Measurements from ENCODE around the gene EIF3F.

The EIF3F gene

GRCh38 chr11:8023831-8024555 is 36.9 kb downstream of the EIF3F start:
- peak; percentile 53 for DNase-seq

DNA sequence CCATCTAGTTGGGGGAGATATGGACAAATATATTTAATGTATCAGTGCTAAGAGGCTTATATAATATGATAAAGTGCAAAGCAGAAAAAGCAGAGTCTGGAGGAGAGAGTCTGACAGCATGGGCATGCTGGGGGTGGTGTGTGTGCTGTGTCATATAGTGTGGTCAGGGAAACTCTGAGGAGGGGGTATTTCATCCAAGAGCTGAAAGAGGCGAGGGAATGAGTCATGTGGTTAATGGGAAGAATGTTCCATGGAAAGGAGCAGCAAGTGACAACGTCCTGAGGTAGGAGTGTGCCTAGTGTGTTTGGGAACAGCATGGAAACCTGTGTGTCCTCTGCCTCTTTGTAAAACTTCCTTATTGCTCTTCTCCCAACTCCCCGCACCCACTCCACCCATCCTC is 38.0 kb downstream of the EIF3F start:
- DNase-seq, result peak; percentile 64

DNA sequence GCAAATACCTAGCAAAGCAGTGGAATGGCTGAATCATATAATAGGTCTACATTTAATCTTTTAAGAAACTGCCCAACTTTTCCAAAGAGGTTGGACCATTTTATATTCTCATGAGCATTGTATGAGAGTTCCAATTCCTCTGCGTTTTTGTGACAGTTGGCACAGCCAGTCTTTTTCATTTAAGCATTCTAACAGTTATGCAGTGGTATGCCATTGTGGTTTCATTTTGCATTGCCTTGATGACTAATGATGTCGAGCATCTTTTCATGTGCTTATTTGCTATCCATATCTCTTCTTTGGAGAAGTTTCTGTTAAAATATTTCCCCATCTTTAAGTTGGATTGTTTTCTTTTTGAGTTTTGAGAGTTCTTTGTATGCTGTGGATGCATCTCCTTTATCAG is 38.7 kb downstream of the EIF3F start:
- peak; percentile 81 for DNase-seq

- DNase-seq, result no peak
These were observed 39.8 kb downstream of the EIF3F start for GRCh38 chr11:8026982-8027381.

- no peak for DNase-seq
These were observed 41.6 kb downstream of the EIF3F start for GRCh38 chr11:8028766-8029165.

DNA sequence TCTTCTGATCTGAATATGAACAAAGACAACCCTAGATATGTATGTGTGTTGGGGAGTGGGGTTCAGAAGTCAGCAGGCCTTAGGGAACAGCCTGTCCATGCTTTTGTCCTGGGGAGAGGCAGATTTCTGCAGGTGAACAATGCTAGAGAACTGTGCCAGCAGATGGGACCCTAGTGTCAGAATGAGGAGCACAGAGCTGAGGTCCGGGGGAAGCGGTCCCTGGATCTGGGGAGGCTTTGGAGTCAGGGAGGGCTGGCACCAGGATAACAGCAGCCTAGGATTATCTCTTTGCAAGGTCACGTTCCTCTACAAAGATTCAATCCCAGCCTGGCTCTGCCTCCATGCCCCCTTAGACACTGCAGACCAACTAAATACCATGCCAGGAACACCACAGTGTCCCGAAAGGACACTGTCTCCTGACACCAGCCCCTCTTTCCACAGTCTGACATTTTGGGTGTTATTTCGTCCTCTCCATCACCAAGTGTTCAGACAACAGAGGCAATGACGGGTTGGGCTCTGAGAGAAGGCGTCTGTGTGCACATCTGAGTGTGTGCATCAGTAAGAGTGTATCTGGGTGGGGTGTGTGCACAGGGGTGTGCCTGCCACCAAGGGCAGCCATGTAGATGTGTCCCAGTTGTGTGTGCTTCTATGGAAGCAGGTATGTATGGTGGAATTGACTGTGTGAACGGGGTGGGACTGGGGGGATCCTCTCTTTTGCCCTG is 43.5 kb downstream of the EIF3F start:
- DNase-seq, result no peak

DNA sequence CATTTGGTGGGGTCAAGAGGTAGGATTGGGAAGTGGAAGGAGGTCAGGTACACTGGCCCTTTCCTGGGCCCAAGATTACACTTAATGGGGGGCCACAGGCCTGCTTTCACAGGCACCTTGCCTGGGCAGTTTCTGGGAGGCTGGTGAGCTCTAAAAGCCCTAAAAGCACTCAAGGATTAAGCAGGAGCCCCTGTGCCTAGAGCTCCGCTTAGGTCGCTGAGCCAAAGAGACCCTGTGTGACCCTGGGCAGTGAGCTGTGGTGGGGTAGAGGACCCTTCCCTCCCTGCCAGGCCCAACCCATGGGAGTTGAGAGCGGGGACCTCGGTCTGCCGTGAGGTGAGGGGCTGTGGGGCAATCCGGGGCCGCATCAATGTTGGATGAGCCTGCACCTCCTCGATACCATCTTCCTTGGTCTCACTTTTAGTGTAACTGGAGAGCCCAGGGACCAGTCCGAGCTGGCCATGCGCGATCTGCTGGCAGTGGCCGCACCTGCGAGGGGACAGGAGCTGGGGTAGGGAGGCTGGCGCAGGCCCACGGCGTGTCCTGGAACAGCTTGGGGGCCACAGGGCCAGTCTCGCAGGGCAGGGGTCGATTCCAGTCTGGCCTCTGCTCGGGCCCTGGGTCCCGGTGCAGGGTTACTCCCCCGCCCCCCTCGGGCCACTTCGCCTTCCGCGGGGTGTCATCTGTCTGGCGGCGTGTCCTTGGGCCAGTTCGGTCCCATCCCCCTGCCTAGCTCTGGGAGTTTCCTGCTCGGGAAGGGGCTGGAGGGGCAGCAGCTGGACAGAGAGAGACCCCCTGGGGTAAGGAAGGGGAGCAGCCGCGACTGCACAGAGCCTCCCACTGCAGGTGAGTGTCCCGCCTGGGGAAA is 44.3 kb downstream of the EIF3F start:
- no peak for DNase-seq

GRCh38 chr11:8032122-8032521 is 45.0 kb downstream of the EIF3F start:
- no peak for DNase-seq

DNA sequence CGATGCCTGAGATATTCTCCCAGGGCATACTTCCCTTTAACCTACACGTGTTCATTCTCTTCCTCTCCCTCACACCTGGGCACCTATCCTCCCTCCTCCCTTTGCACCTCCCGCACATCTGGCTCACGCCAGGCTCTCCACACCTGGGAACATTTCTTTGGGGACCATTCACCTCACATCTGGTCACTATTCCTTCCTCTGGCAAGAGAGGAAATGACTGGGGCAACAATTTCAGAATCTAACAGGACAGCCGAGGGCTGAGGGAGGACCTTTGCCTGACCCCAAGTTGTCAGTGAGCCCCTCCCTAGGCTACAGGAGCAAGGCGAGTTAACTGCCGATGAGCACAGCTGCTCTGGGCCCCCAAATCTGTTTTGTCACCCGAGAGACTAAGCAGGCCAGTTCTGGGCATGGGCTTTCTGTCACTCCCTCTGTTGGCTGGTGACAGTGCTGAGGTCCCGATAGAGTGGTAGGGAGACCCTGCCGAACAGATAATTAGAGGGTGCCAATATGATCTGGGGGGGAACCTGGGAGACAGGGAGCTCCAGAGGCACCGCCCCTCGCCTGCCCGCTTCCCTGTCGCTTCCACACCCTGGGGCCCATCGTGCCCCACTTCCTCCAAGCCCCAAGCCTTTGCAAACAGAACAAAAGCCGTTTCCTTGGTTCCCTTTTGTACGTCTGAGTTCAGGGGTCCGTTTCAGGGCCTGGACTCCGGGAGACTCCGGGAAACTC is 45.6 kb downstream of the EIF3F start:
- no peak for DNase-seq

- peak; percentile 84 for DNase-seq
These were observed 46.4 kb downstream of the EIF3F start for GRCh38 chr11:8033305-8034105.

GRCh38 chr11:8034106-8034585 is 47.0 kb downstream of the EIF3F start:
- no peak for DNase-seq

GRCh38 chr11:8034604-8035190 is 47.6 kb downstream of the EIF3F start:
- DNase-seq, result no peak

- no peak for DNase-seq
These were observed 48.2 kb downstream of the EIF3F start for GRCh38 chr11:8035200-8035855.

DNA sequence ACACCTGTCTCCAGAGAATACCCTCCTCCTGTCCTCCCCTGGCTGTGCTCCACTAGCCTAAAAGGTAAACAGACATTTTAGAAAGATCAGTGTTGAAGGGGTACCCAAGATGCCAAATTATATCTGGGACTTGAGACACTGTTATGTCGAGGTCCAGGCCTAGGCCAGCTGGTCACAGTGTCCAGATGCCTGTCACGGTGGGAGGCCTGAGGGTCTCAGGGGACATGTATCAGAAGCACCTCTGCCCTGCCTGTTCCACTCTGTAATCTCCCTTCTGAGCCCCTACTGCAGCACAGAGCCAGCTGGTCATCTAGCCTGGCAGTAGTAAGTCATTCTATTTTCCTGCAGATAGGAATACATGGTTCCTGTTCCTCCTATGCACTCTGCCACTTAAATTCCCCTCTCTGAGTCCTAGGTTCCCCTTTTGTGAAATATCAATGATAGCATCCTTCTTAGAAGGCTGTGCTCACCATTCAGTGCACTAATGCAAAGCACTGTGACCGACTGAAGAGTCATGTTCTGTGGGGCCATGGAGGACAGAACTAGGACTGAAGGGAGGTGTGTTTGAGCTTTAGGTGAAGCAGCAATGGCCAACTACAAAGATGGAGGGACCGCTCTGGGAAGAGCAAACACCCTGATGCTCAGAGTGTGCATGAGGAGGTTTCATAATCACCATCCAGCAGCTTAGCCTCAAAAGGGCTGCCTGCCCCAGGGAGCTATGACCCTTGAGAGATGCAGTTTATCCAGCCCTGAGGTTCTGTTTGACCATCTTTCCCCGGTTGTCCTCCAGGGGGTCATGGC is 49.1 kb downstream of the EIF3F start:
- DNase-seq, result no peak

- no peak for DNase-seq
These were observed 49.8 kb downstream of the EIF3F start for GRCh38 chr11:8036986-8037385.

DNA sequence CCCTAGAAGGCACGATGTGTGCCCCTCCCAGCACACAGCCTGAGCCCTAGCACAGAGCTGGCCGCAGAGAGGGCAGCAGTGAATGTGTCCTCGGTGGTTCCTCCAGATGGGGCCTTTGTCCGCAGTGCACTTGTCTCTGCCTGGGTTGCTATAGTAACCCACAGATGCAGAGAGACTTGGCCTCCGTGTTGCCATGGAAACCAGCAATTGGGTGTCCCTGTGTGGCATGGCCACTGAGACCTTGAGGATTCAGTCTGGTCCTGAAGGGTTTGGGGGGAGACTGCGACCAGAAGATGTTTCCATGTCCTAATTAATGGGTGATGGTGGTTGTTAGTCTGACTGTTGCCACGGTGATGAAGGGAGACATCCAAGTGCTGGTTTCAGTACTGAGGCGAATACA is 51.3 kb downstream of the EIF3F start:
- DNase-seq, result no peak

DNA sequence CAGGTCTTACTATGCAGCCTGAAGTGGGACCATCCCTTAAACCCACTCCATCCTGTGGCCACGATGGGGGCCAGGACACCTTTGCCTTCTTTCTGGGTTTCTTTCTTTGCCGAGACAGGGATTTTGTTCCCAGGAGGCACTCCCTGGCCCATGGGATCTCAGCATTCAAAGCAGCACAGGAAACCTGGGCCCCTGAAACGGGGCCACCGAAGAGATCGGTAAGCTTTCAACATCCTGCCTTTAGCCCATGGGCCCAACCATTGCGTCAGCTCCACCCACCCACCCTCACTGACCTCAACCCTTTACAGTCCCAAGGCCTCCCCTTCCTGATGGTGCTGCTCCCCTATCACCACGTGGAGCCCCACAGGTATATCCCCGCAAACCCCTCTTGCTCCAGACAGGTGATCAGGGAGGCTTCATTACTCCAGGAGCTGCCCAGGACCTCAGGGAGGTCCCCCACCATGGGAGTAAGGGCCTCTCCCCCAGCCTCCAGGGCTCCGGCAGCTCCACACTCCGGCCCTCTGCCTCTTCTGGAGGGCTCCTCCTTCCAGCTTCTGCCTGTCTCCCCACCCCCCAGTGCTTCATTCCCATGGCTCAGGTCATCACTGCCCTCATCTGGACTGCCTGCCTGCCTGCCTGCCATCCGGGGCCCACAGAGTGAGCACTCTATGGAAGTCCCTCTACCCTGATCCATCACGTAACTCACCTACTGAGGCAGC is 51.8 kb downstream of the EIF3F start:
- DNase-seq, result no peak

DNA sequence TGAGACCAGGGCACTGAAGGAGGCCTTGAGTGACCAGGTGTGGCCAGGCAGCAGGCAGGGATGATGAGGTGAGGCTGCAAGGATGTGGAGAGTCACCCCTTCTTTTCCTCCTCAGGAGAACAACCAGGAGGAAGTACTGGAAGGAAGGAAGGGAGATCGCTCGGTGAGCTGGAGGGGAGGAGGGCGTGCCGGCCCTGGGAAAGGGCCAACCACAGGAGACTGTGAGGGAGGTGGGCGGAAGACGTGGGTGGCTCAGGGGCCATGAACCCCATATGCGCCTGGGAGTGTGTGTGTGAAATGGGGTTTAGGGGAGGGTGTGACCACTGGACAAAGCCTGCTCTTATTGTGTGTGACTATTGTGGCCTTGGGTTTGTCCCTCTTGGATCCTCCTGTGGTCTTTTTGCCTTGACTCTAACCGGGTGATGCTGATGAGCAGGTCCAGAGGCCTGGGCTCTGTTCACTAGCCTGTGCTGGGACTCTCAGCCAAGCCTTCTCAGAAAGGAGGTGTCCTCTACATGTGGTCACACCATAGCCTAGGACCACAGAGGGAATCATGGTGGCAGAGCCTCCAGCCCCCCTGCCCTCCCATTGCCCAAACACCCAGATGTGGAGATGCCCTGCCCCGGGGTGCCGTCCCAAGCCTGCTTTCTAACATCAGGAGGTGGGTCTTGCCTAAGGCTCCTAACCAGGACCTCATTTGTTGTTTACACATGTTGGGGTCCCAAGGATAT is 52.6 kb downstream of the EIF3F start:
- no peak for DNase-seq

Data from fibroblast of skin of right quadriceps (primary cell).